LNCaP clone FGC (cell line): ENCODE data around the gene ZNF221.

Experiments
- DNase-seq: peaks from one replicate; pipeline ENCODE4 v3.0.0-alpha.2; 2011; ENCODE audit warnings: low read depth
- H3K4me3 ChIP-seq: 2 replicates; pipeline ENCODE4 v1.5.1; 2011; ENCODE audit warnings: mild to moderate bottlenecking, low read depth, low read length, control low read depth
- TF ChIP-seq, protein P1 (sequence below): IDR thresholded peaks from 2 replicates; pipeline ENCODE4 v1.5.1; 2012; ENCODE audit warnings: mild to moderate bottlenecking; ENCODE audit not compliant: control insufficient read depth, insufficient read depth; ENCODE audit errors: extremely low read depth

ZNF221 gene

DNA sequence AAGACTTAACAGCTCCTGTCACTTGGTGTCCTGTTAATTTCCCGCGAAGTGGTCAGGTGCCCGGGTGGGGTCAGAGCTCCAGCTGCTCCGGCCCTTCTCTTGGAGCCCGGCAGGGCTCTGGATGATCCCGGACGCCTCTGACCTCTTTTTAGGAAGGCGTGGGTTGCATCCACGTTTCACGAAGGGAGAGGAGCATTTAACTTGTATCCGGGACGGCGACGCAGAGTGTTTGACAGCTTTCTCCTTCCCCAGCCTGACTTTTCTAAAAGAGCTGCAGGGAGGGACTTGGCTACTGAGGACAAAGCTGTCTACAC is 33.6 kb downstream of the ZNF221 start:
- no peak for DNase-seq
- peak overlapping the region; percentile 68 for H3K4me3 ChIP-seq
- TF ChIP-seq, protein P1, sequence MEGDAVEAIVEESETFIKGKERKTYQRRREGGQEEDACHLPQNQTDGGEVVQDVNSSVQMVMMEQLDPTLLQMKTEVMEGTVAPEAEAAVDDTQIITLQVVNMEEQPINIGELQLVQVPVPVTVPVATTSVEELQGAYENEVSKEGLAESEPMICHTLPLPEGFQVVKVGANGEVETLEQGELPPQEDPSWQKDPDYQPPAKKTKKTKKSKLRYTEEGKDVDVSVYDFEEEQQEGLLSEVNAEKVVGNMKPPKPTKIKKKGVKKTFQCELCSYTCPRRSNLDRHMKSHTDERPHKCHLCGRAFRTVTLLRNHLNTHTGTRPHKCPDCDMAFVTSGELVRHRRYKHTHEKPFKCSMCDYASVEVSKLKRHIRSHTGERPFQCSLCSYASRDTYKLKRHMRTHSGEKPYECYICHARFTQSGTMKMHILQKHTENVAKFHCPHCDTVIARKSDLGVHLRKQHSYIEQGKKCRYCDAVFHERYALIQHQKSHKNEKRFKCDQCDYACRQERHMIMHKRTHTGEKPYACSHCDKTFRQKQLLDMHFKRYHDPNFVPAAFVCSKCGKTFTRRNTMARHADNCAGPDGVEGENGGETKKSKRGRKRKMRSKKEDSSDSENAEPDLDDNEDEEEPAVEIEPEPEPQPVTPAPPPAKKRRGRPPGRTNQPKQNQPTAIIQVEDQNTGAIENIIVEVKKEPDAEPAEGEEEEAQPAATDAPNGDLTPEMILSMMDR = no peak

DNA sequence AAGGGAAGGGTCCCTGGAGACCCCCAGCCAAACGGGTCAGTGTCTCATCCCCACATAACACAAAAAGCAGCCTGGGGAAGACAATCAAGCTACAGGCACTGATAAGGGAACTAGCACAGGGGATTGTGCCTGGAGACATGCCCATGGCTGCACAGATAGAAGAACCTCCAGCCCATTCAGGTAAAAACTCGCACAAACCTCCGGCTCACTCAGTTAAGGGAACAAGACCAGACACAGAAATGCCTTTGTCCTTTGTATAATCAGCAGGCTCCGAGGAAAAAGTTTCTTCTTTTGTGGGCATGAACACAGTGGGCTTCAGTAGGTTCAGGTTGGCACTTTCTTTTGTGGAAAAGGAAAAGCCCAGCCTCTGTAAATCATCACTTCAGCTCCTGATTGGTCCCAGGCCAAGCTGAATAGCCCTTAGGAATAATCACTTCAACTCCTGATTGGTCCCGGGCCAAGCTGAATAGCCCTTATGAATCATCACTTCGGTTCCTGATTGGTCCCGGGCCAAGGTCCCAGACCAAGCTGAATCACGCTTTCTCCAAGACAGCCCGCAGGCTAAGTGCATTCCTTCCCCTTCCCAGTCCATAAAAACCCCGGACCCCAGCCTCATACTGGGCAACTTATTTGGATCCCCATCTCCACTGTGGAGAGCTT is 46.7 kb downstream of the ZNF221 start:
- TF ChIP-seq, protein P1 = no peak
- DNase-seq = no peak
- no peak overlapping the region for H3K4me3 ChIP-seq

DNA sequence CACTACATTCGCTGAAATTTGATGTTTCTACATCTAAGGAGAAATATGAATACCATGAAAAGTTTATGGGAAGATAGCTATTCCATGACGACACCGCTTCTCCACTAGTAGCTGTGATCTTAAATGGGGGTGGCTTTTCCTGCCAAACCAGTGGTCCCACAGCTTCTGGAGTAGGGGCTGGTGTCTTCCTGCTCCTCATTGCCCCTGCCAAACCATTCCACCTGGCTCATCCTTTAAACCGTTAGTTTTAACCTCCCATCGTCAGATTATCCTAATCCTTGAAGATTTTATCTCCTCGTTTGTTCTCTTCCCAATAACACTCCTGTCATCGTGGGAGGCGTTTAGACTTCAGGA is 51.2 kb downstream of the ZNF221 start:
- TF ChIP-seq, protein P1 = no peak
- H3K4me3 ChIP-seq = peak overlapping the region; percentile 77
- DNase-seq = no peak

DNA sequence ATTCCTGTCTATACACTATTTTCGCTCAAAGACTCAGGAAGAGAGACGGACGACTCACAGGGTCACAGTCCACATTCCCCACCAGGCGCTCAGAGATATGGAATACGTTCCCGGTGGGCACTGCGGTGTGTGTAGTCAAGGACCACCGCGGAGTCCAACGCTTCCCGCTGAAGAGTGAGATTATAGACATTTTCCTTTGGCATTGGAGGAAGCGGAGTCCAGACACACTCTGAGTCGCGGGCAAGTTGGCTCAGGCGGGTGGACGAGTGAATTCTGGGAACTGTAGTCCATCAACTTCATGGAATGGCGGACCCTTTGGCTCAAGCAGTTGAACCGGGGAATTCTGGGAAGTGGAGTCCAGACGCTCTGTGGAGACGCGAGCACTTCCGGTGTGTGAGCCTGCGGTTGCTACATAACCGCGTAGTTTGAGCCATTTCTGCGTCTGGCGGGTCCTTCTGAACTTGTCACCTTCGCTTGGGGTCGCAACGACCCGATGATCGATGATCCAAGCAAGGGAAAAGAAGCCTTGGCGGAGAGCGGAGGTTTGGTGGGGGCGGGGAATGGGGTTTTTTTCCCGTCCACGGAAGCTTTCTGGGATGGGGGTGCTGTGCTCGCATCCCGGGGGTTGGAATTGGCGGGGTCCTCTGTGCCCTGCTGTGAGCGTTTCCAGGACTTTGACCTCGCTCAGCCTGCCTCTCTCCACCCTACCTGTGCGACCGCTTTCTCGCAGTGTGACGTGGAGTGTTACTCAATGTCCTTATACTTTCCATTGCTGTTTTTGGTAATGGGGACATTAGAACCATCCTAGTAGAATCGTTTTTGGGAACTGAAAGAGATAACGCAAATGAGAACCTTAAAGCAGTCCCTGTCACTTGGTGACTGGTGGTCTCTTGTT is 51.8 kb downstream of the ZNF221 start, which contains the start of gene ZNF230:
Gene ZNF230 (plus strand): TSS at position 392 of the 895 bp plus-strand sequence. CDS start 4,122 bp downstream, outside the sequence.
- TF ChIP-seq, protein P1 = no peak
- H3K4me3 ChIP-seq = peak within 1 kb of the TSS; percentile 77
- peak; percentile 72 for DNase-seq

DNA sequence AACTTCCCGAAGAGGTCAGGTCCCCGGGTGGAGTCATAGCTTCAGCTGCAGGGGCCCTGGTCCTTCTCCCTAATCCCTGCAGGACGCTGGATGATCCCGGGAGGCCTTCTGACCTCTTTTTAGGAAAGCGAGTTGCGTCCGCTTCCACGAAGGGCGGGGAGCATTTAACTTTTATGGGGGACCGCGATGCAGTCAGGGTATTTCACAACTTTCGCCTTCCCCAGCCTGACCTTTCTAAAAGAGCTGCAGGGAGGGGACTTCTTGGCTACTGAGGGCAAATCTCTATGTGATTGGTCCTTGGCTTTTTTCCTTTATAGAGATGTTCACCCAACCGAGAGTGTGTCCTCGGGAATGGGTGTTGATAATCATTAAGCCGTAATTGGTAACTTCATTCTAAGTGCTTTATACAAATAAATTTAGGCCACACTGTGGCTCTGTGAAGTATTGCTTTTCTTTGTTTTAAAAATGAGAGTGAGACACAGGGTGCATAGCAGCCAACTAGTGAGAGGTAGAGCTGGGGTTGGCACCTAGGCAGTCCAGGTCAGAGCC is 52.5 kb downstream of the ZNF221 start:
- TF ChIP-seq, protein P1 = 0 out of 2 replicates have a peak, but pooled peaks have one; percentile 2
- no peak for DNase-seq
- H3K4me3 ChIP-seq = peak overlapping the region; percentile 77

DNA sequence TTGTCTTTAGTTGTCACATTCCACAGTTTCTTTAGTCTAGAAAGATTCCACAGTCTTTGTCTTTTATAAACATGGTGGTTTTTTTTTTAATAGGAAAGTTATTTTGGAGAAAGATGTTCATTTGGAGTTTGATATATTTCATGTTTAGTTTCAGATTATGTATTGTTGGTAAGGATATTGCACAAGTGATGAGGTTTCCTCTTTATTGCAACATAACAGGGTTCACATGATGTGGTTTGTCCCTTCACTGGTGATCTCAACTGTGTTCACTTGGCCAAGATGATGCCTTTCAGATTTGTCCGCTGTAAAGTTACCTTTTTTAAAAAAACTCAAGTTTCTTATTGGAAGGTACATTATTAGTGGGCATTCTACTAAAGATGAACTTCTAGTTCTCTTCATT is 54.9 kb downstream of the ZNF221 start:
- no peak overlapping the region for H3K4me3 ChIP-seq
- no peak for DNase-seq
- TF ChIP-seq, protein P1 = no peak
